Brain microvascular endothelial cell (primary cell): Measurements from ENCODE around the gene DAZL.

Experiments
- DNase-seq: peaks from one replicate; pipeline ENCODE4 v3.0.0-alpha.2; 2020
- H3K27ac ChIP-seq: fragments of 250-450 bp; sonication (Bioruptor Pico); 2 replicates; pipeline ENCODE4 v1.5.1; 2020; ENCODE audit warnings: mild to moderate bottlenecking, moderate library complexity
- H3K27me3 ChIP-seq: fragments of 250-450 bp; sonication (Bioruptor Pico); replicated peaks from 2 replicates; pipeline ENCODE4 v1.5.1; 2020; ENCODE audit warnings: mild to moderate bottlenecking
- H3K36me3 ChIP-seq: fragments of 250-450 bp; sonication (Bioruptor Pico); replicated peaks from 2 replicates; pipeline ENCODE4 v1.5.1; 2020; ENCODE audit warnings: mild to moderate bottlenecking
- H3K4me3 ChIP-seq: 2 replicates; pipeline ENCODE4 v1.5.1; 2011; ENCODE audit warnings: low read depth, mild to moderate bottlenecking, control low read depth, low read length, moderate library complexity
- in situ Hi-C: cut with HindIII; loops from 2 replicates; pipeline ENCODE4 v1.10.0; 2017; ENCODE audit warnings: low sequenced_read_pairs, low pct_ligation_motif_present
- TF ChIP-seq, protein P1 (sequence below): IDR thresholded peaks from 2 replicates; pipeline ENCODE4 v1.5.1; 2011; ENCODE audit warnings: low read depth, mild to moderate bottlenecking, moderate library complexity, low read length, control low read depth, inconsistent platforms; ENCODE audit errors: missing control alignments

The DAZL gene

DNA sequence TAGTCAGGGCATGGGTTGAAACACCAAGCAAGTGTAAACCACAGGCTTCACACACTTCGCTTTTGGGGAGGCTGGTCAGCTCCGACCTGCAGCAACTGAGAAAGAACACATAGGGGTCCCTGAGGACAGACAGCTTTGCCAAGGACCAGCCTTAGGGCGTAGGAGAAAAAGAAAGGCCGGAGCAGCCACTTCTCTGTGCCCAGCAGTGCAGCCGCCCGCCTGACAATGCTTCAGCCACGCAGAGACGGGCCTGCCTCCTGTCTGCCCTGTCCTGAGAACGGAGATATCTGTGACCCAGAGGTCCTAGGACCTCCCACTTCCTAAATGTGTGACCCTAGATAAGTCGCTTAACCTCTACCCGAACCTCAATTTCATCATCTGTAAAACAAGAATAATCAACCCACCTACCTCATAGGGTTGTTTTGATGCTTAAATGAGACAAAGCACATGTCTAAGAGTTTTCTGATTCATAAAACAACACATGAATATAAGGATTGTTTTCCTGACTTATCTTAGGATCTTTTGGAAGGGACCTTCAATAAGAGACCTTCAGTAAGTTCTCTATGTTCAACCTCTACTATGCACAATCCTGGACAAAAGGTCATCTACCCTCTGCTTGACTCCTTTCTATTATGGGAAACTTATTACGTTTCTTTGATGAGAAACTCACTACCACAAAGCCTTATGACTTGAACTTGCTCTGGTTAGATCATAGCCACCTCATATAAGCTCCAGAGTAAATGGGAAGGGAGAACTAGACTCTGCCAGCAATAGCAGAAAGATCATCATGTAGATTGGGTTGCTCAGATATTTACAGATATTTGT lies 58.8 kb downstream of the DAZL start:
- in situ Hi-C loops, result loop anchor here (10.0 kb wide), 1 partner anchor 272 kb away; no protein-coding TSS in a partner anchor
- H3K27me3 ChIP-seq, result no peaks in the 10 kb centered on the region
- no peak overlapping the region for H3K4me3 ChIP-seq
- H3K36me3 ChIP-seq, result no peaks in the 10 kb centered on the region
- no peak for DNase-seq
- TF ChIP-seq, protein P1, sequence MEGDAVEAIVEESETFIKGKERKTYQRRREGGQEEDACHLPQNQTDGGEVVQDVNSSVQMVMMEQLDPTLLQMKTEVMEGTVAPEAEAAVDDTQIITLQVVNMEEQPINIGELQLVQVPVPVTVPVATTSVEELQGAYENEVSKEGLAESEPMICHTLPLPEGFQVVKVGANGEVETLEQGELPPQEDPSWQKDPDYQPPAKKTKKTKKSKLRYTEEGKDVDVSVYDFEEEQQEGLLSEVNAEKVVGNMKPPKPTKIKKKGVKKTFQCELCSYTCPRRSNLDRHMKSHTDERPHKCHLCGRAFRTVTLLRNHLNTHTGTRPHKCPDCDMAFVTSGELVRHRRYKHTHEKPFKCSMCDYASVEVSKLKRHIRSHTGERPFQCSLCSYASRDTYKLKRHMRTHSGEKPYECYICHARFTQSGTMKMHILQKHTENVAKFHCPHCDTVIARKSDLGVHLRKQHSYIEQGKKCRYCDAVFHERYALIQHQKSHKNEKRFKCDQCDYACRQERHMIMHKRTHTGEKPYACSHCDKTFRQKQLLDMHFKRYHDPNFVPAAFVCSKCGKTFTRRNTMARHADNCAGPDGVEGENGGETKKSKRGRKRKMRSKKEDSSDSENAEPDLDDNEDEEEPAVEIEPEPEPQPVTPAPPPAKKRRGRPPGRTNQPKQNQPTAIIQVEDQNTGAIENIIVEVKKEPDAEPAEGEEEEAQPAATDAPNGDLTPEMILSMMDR, result no peak
- H3K27ac ChIP-seq, result no peak overlapping the region

DNA sequence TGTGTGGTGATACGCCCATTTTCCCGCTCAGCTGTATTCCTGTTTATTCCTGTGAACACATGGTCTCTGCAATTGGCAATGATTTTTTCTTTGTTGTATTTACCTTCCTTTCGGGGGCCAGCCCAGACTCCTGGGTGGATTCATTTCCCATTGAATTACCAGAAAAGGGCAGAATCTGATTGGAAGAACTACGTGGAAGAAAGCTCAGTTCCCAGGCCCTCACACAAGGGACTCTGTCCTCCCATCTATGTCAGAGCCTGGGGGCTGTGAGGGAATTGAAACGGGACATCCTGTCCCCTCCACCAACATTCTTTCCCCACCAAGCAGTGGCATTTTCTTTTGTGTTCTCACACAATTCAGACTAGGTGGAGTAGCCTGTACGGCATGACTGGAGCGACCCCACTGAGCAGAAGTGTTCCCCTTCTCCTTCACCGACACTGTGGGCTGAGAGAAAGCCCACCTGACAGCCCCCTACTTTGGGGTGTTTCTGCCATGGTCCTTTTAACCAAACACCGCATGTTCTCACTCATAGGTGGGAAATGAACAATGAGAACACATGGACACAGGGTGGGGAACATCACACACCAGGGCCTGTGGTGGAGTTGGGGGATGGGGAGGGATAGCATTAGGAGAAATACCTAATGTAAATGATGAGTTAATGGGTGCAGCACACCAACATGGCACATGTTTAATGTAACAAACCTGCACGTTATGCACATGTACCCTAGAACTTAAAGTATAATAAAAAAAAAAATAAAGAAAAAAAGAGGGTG lies 59.6 kb downstream of the DAZL start:
- Histone ChIP-seq H3K27me3 (no peaks in the 10 kb centered on the region), H3K36me3 (no peaks in the 10 kb centered on the region), H3K4me3 (no peak overlapping the region), H3K27ac (no peak overlapping the region)
- TF ChIP-seq, protein P1, result no peak
- DNase-seq, result no peak
- in situ Hi-C loops, result loop anchor here (10.0 kb wide), 1 partner anchor 271 kb away; no protein-coding TSS in a partner anchor

DNA sequence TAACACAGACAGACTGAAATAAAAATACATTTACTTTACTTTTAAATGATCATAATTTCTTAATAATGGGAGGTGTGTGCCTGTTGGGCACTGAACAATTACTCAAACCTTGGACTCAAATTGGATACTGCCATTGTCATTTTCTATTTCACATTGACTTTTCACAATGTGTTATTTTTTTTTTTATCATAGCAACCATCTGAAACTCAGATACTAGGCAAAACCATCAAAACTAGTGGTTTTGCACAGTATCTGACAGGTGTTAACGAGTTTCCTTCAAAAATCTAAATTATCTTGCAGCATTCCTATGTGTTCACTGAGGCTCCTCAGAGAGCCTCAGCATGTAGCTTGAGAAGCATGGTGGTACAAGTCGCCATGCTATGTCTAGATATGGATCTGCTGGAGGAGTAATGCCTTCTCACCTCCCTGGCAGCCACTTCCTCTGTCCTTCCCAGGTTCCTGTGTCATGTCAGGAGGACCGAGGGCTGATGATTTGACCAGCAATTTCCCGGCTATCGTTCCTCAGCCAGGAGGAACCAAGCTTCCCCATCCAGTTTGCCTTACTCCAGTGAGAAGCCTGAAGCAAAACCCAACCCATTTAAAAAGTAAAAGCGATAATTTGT lies 61.9 kb downstream of the DAZL start:
- TF ChIP-seq, protein P1, result no peak
- no peak overlapping the region for H3K27ac ChIP-seq
- no peaks in the 10 kb centered on the region for H3K27me3 ChIP-seq
- no peak for DNase-seq
- no peak overlapping the region for H3K4me3 ChIP-seq
- H3K36me3 ChIP-seq, result no peaks in the 10 kb centered on the region
- in situ Hi-C loops, result loop anchor here (10.0 kb wide), 1 partner anchor 269 kb away; no protein-coding TSS in a partner anchor

- Histone ChIP-seq H3K27ac (no peak overlapping the region), H3K27me3 (no peaks in the 10 kb centered on the region), H3K4me3 (no peak overlapping the region), H3K36me3 (no peaks in the 10 kb centered on the region)
- TF ChIP-seq, protein P1, result no peak
- DNase-seq, result no peak
- in situ Hi-C loops, result no loop called here
Measured at GRCh38 chr3:16538507-16538906, 66.7 kb downstream of the DAZL start.

DNA sequence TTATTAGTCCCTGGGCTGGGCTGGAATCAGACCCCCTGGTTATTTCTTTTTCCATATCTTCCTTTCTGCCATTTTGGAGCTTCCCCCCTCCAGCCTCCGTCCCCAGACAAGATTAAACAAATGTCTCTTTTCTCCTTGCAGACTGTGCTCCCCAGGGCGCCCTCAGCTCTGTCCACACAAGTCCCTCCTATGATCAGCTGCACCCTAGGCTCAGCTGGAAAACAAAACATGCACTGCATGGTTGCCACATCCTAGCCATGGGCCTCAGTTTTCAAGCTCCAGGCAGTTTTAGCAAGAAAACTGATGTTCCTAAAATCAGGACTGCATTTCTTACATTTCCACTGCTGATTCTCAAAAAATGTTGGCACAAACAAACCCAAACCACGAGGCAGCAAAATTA lies 68.2 kb downstream of the DAZL start:
- in situ Hi-C loops, result no loop called here
- no peak for DNase-seq

More for the DNA sequence above, 68.2 kb downstream of the DAZL start:
- H3K27me3 ChIP-seq, result no peaks in the 10 kb centered on the region
- TF ChIP-seq, protein P1, result no peak
- H3K36me3 ChIP-seq, result no peaks in the 10 kb centered on the region
- no peak overlapping the region for H3K27ac ChIP-seq
- no peak overlapping the region for H3K4me3 ChIP-seq
